BLaER1 treated with 17β-estradiol and CSF1 and Interleukin-3, amounts not matched to agents 10 nM and 100 nM (cell line): ENCODE measurements around the gene SEC24A.
"Not testable (repeated sequence)": the region's sequence is repeated elsewhere in the genome, so short reads cannot be mapped to it uniquely, and the experiment has no call there.

Source experiments
- H3K27ac ChIP-seq, 11 experiments: shearing (Covaris generic); formaldehyde crosslinking; 2 replicates each; pipeline ENCODE4 v1.8.1; 2022
- H3K27me3 ChIP-seq, 11 experiments: shearing (Covaris generic); formaldehyde crosslinking; 2 replicates each; pipeline ENCODE4 v1.8.1; 2022
- H3K36me3 ChIP-seq, 11 experiments: shearing (Covaris generic); formaldehyde crosslinking; 2 replicates each; pipeline ENCODE4 v1.8.1; 2022
- H3K4me1 ChIP-seq, 10 experiments: shearing (Covaris generic); formaldehyde crosslinking; 2 replicates each; pipeline ENCODE4 v1.8.1; 2022
- H3K4me2 ChIP-seq, 11 experiments: shearing (Covaris generic); formaldehyde crosslinking; 2 replicates each; pipeline ENCODE4 v1.8.1; 2022
- H3K4me3 ChIP-seq, 10 experiments: shearing (Covaris generic); formaldehyde crosslinking; 2 replicates each; pipeline ENCODE4 v1.8.1; 2022
- H3K9ac ChIP-seq, 11 experiments: shearing (Covaris generic); formaldehyde crosslinking; 2 replicates each; pipeline ENCODE4 v1.8.1; 2022
- H3K9me3 ChIP-seq, 11 experiments: shearing (Covaris generic); formaldehyde crosslinking; replicated peaks in 1 of 11; 2 replicates each; pipeline ENCODE4 v1.8.1; 2022
- H4K20me1 ChIP-seq, 11 experiments: shearing (Covaris generic); formaldehyde crosslinking; 2 replicates each; pipeline ENCODE4 v1.8.1; 2022
- Cebpa-rat ChIP-seq, 11 experiments: shearing (Covaris generic); IDR thresholded peaks; 2 replicates each; pipeline ENCODE4 v1.8.1; 2022

Gene SEC24A

DNA sequence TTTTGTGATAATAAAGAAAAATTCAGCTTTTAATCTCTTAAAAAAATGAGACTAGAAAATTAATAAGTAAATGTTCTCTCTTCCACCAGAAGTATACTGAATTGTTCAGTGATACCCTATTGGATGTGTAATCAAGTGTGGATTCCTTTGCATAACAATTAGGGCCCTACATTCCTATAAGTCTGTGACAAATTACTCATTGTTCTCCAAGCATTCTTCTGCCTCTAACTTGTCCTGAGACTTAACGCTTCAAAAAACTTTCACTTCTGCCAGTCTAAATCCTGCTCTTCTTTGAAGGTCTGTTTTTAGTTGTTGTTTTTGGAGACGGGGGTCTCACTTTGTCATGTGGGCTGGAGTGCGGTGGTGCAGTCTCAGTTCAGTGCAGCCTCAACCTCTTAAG lies 100.8 kb downstream of the SEC24A start:
- TF ChIP-seq Cebpa-rat (IDR thresholded peaks at IDR 0.05): no peak
- Histone ChIP-seq H3K27ac (0 out of 22 replicates have a peak overlapping the region, but pooled peaks of 1 of the 11 experiments have one; percentile 4), H4K20me1 (0 out of 22 replicates have a peak, but pooled peaks cover 0 to 3% (median 0%) of the 10 kb centered on the region in 11 experiments), H3K27me3 (no peaks in the 10 kb centered on the region), H3K36me3 (peaks cover 19 to 50% (median 33%) of the 10 kb centered on the region in 11 experiments), H3K9ac (no peak overlapping the region), H3K4me2 (0 out of 22 replicates have a peak overlapping the region, but pooled peaks of 2 of the 11 experiments have one; percentile 0 to 1), H3K9me3 (no peaks in the 10 kb centered on the region), H3K4me1 (peaks cover 0 to 12% (median 7%) of the 10 kb centered on the region in 10 experiments; a peak in 9 of 20 replicates), H3K4me3 (no peak overlapping the region)

DNA sequence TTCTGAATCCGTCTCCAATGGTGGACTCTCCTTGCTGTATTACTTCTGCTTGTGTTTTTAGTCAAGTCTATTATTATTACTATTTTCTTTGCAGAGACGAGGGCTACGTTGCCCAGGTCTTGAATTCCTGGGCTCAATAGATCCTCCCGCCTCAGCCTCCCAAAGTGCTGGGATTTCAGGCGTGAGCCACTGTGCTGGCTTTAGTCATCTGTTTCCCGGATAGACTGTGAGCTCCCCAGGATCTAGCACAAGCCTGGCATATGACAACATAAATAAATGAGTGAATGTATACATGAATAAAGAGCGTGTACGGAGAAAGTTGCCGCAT lies 109.6 kb downstream of the SEC24A start:
- peak overlapping the region; percentile 77 to 97 (median 92) for H3K4me3 ChIP-seq
- H4K20me1 ChIP-seq: peaks cover 0 to 37% (median 30%) of the 10 kb centered on the region in 11 experiments; a peak in 19 of 22 replicates
- TF ChIP-seq Cebpa-rat (IDR thresholded peaks at IDR 0.05): no peak
- H3K9ac ChIP-seq: peak overlapping the region; percentile 86 to 95 (median 93); a peak in 21 of 22 replicates
- H3K4me2 ChIP-seq: peak overlapping the region; percentile 68 to 89 (median 80)
- peak overlapping the region in 10 of 11 experiments; percentile 31 to 92 (median 88); a peak in 13 of 22 replicates for H3K27ac ChIP-seq
- H3K4me1 ChIP-seq: peaks cover 20 to 39% (median 27%) of the 10 kb centered on the region in 10 experiments
- H3K36me3 ChIP-seq: peaks cover 0 to 26% (median 11%) of the 10 kb centered on the region in 11 experiments; a peak in 14 of 22 replicates
- no peaks in the 10 kb centered on the region for H3K27me3 ChIP-seq
- H3K9me3 ChIP-seq: no peaks in the 10 kb centered on the region

DNA sequence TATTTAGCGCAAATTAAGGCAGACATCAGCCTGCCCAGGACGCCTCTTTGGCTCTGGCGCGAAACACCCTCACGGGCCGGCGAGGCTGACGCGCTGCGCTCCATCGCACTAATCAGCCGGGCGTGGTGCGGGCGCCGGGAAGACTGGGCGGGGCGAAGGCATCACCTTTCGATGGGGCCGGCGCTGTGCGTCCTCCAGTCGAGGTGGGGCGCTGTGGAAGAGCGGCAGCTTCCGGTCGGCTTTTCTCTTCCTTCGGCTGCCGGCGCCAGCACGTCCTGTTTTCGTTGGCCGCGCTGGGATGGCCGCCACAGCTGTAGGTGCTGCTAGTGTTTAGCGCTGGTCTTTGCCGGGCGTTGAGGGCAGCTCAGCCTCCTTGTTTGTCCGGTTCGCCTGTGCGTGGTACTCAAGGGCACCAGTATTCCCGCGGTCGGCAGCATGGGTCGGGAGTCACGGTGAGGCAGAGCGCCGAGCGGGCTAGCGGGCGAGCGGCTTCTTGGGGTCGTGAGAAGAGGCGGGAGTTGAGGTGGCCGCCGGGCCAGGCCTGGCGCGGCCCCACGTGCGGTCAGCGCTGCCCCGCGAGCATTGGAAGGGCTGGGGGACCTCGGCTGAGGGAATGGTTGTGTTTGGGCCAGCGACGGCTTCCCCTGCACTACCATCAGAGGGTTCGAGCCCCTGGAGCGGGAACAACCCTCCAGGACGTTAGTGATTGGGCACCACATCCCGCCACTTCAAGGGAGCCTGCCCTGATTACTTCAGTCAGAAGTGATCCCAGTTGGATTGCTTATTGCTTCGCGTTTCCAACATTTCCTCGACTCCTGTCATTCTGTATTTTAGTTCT lies 110.1 kb downstream of the SEC24A start, which contains the start of gene DDX46:
Gene DDX46, plus strand, starts transcription at position 276 of the 838 bp plus-strand sequence. Its CDS starts 160 bp downstream, at position 436.
- Histone ChIP-seq H3K27ac (peak within 1 kb of the TSS; percentile 72 to 92 (median 89)), H4K20me1 (peaks cover 0 to 43% (median 34%) of the 10 kb centered on the region in 11 experiments; a peak in 20 of 22 replicates)
- TF ChIP-seq Cebpa-rat (IDR thresholded peaks at IDR 0.05): no peak

DNA sequence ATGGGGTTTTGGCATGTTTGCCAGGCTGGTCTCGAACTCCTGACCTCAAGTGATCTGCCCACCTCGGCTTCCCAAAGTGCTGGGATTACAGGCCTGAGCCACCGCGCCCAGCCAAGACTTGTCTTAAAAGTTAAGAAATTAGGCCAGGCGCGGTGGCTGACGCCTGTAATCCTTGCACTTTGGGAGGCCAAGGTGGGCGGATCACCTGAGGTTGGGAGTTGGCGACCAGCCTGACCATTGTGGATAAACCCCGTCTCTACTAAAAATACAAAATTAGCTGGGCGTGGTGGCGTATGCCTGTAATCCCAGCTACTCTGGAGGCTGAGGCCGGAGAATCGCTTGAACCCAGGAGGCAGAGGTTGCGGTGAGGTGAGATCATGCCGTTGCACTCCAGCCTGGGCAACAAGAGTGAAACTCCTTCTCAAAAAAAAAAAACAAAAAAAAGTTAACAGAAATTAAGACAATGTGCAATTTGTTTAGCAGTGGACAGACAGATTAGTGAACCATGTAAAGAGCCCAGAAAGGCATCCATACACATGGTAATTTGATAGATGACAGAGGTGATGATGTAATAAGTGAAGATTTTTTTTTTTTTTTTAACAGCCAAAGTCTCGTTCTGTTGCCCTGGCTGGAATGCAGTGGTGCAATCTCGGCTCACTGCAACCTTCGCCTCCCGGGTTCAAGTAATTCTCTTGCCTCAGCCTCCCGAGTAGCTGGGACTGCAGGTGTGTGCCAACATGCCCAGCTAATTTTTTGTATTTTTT lies 119.1 kb downstream of the SEC24A start:
- Histone ChIP-seq H4K20me1 (peaks cover 0 to 56% (median 33%) of the 10 kb centered on the region in 11 experiments; a peak in 19 of 22 replicates), H3K4me1 (peaks cover 0 to 14% (median 0%) of the 10 kb centered on the region in 10 experiments; a peak in 4 of 20 replicates), H3K36me3 (peaks cover 90 to 100% (median 99%) of the 10 kb centered on the region in 11 experiments)
- not testable (repeated sequence) for H3K27me3 ChIP-seq, H3K27ac ChIP-seq, H3K9ac ChIP-seq, H3K9me3 ChIP-seq, H3K4me3 ChIP-seq, H3K4me2 ChIP-seq
- TF ChIP-seq Cebpa-rat (IDR thresholded peaks at IDR 0.05): 0 out of 22 replicates have a peak, but pooled peaks of 1 of the 11 experiments have one; percentile 16

More for the DNA sequence above, 110.1 kb downstream of the SEC24A start, which contains the start of gene DDX46:
- Histone ChIP-seq H3K4me1 (peaks cover 20 to 41% (median 27%) of the 10 kb centered on the region in 10 experiments), H3K9me3 (no peaks in the 10 kb centered on the region), H3K4me3 (peak within 1 kb of the TSS; percentile 77 to 97 (median 92)), H3K4me2 (peak within 1 kb of the TSS; percentile 74 to 94 (median 83)), H3K36me3 (peaks cover 4 to 32% (median 15%) of the 10 kb centered on the region in 11 experiments; a peak in 21 of 22 replicates), H3K27me3 (no peaks in the 10 kb centered on the region), H3K9ac (peak within 1 kb of the TSS; percentile 86 to 95 (median 93))

DNA sequence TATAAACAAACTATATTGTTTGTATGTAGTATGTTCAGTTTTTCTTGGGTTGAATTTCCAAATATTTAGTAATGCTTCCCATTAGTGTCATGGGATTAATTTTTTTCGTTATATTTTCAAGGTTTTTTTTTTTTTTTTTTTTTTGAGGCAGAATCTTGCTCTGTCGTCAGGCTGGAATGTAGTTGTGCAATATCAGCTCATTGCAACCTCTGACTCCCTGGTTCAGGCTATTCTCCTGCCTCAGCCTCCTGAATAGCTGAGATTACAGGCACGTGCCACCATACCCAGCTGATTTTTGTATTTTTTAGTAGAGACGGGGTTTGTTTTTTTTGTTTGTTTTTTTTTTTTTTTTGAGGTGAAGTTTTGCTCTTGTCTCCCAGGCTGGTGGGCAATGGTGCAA lies 120.6 kb downstream of the SEC24A start:
- Histone ChIP-seq H3K27me3 (no peaks in the 10 kb centered on the region), H4K20me1 (peaks cover 0 to 44% (median 20%) of the 10 kb centered on the region in 11 experiments; a peak in 15 of 22 replicates), H3K4me3 (no peak overlapping the region), H3K36me3 (peaks cover 99 to 100% (median 100%) of the 10 kb centered on the region in 11 experiments), H3K27ac (no peak overlapping the region), H3K9ac (no peak overlapping the region), H3K4me1 (peaks cover 0 to 10% (median 0%) of the 10 kb centered on the region in 10 experiments; a peak in 3 of 20 replicates), H3K9me3 (no peaks in the 10 kb centered on the region), H3K4me2 (no peak overlapping the region)
- 0 out of 22 replicates have a peak, but pooled peaks of 3 of the 11 experiments have one; percentile 9 to 20 (median 12) for TF ChIP-seq Cebpa-rat (IDR thresholded peaks at IDR 0.05)

DNA sequence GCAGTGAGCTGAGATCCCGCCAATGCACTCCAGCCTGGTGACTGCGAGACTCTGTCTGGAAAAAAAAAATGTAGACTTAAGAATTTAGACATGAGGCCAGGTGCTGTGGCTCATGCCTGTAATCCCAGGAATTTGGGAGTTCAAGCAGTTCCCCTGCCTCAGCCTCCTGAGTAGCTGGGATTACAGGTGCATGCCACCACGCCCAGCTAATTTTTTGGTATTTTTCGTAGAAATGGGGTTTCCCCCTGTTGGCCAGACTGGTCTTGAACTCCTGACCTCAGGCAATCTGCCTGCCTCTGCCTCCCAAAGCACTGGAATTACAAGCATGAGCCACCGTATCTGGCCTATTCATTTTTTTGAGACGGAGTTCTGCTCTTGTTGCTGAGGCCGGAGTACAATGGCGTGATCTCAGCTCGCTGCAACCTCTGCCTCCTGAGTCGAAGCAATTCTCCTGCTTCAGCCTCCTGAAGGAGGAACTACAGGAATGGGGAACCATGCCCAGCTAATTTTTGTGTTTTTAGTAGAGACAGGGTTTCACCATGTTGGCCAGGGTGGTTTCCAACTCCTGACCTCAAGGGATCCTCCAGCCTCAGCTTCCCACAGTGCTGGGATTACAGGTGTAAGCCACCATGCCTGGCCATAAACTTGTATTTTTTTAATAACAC lies 124.0 kb downstream of the SEC24A start:
- Histone ChIP-seq H3K4me3 (no peak overlapping the region), H3K9me3 (no peaks in the 10 kb centered on the region), H3K4me1 (peaks cover 0 to 16% (median 7%) of the 10 kb centered on the region in 10 experiments; a peak in 9 of 20 replicates), H3K27ac (no peak overlapping the region), H3K36me3 (peaks cover 92 to 100% (median 100%) of the 10 kb centered on the region in 11 experiments), H4K20me1 (peaks cover 0 to 26% (median 12%) of the 10 kb centered on the region in 11 experiments; a peak in 10 of 22 replicates), H3K27me3 (no peaks in the 10 kb centered on the region), H3K9ac (no peak overlapping the region), H3K4me2 (peak overlapping the region in 1 of 11 experiments; percentile 15; a peak in 1 of 22 replicates)
- TF ChIP-seq Cebpa-rat (IDR thresholded peaks at IDR 0.05): no peak

DNA sequence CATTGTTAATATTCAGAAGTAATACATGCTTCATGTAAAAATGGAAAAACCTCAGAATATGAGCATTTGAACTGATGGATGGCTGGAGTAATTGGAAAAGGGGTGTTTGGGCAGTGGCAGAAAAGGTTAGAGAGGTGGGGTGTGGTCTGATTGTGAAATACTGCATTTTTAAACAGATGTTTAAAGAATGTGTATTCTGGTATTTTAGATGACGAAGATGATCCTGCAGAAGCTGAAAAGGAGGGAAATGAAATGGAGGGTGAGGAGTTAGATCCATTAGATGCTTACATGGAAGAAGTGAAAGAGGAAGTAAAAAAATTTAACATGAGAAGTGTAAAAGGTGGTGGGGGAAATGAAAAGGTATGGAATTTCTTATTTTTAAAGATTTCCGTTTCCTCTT lies 128.8 kb downstream of the SEC24A start:
- Histone ChIP-seq H3K9me3 (no peaks in the 10 kb centered on the region), H3K27ac (peak overlapping the region in 1 of 11 experiments; percentile 1; a peak in 1 of 22 replicates), H4K20me1 (peaks cover 0 to 13% (median 6%) of the 10 kb centered on the region in 11 experiments; a peak in 10 of 22 replicates), H3K36me3 (peaks cover 90 to 100% (median 100%) of the 10 kb centered on the region in 11 experiments), H3K4me3 (no peak overlapping the region), H3K4me1 (peaks cover 0 to 17% (median 14%) of the 10 kb centered on the region in 10 experiments; a peak in 9 of 20 replicates), H3K9ac (no peak overlapping the region), H3K27me3 (no peaks in the 10 kb centered on the region), H3K4me2 (peak overlapping the region in 1 of 11 experiments; percentile 13; a peak in 1 of 22 replicates)
- TF ChIP-seq Cebpa-rat (IDR thresholded peaks at IDR 0.05): no peak
